Erythroblast (primary cell): ENCODE data around the gene PDE8B.

Experiments used
- DNase-seq, 2 experiments: peaks; one replicate each; lab custom pipeline; 2025; lab: John Stamatoyannopoulos, UW
- GATA1 ChIP-seq: IDR thresholded peaks from 2 replicates; pipeline ENCODE4 v1.6.1; 2011; ENCODE audit warnings: low read depth, mild to moderate bottlenecking, control low read depth, low read length, moderate library complexity
- POLR2A ChIP-seq: IDR thresholded peaks from 2 replicates; pipeline ENCODE4 v1.6.1; 2011; ENCODE audit warnings: mild to moderate bottlenecking, low read length

PDE8B gene

DNA sequence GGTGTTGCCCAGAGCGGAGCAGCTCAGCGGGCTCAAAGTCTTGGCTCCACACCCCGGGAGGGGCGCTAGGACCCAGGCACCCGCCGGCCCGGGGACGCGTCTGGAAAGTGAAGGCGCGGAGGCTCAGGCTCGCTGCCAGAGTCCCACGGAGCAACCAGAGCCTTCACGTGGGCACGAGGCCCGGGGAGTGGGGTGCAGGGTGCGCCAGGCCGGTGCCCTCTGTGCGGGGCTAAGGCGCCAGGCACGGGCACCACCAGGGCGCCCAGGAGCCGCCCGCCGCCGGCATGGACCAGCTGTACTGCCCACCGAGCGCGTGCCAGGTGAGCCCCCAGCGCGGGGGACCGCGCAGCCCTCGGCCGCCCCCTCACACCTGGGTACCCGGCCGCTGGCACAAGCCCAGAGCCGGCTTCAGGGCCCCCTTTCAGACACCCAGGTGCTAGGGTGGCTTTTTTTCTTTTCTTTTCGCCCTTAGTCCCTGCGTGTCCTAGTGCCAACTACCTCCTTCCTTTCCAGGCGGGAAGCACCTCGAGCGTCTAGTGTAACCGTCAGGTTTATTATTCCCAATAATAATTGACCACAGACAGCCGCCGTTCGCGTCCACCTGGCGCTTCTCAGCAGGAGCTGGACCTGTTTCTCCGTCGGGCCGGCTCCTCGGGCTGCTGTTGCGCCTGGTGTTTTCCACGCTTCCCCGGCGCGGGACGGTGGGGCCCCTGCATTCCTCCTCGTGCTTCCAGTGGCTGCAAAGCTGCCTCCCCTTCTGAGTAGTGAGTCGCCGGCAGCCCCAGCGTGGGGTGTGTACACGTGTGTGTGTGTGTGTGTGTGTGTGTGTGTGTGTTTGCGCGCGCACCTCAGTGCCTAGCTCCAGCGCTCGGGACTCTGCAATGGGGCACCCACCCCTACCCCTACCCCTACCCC lies 30.1 kb upstream of the PDE8B start:
- TF ChIP-seq POLR2A (no peak), GATA1 (no peak)
- DNase-seq: no peak

DNA sequence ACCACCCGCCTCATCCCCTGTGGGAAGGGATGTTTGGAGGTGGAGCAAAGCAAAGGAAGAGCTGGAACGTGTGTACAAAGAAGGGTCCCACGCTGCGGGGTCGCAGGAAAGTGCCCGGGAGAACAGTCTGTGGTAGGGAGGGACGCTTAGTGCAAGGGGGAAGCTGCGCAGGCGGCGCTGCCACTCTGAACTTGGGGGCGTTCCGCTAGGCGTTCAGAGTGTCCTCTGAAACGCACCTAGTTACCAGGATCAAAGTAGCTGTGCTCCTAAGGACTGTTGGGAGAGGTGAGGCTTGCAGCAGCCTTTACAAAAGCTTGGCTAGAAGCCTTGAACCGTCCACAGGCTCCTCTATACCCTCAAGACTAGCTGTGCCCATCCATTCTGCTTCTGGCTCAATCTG lies 29.3 kb upstream of the PDE8B start:
- no peak for TF ChIP-seq GATA1
- TF ChIP-seq POLR2A: no peak
- DNase-seq: no peak

DNA sequence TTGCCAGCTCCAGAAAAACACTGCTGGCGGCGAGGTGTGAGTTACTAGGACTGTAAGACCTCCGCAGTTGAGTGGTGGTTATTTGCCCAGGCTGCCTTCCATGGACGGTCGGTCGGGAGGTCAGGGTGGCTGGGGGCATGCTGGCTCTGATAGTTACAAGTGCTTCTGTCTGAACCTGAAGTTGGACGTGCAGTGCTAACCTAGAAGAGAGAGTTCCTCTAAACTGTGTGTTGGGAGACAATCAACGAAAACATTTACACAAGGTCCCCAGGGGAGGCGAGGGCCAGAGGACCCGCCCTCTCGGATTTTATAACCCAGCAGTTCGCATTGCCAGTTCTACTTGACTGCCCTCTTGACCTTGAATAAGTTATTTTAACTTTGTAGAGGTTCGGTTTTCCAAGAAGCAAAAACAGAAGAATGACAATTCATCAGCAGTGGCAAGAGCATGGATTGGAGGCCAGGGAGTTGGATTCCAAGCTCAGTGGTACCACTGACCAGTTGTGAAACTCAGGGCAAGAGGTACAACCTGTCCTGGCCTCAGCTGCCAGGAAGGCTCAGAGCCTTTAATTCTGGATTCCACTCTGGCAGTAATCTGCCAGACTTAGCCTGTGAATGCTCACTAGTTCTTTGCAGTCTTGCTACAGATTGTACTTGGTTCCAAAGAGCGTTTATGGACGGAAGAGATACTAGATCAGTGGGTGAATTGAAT lies 28.7 kb upstream of the PDE8B start:
- TF ChIP-seq POLR2A (no peak), GATA1 (no peak)
- DNase-seq: no peak

GRCh38 chr5:77182367-77182766 lies 28.1 kb upstream of the PDE8B start:
- DNase-seq: no peak
- no peak for TF ChIP-seq POLR2A
- no peak for TF ChIP-seq GATA1

DNA sequence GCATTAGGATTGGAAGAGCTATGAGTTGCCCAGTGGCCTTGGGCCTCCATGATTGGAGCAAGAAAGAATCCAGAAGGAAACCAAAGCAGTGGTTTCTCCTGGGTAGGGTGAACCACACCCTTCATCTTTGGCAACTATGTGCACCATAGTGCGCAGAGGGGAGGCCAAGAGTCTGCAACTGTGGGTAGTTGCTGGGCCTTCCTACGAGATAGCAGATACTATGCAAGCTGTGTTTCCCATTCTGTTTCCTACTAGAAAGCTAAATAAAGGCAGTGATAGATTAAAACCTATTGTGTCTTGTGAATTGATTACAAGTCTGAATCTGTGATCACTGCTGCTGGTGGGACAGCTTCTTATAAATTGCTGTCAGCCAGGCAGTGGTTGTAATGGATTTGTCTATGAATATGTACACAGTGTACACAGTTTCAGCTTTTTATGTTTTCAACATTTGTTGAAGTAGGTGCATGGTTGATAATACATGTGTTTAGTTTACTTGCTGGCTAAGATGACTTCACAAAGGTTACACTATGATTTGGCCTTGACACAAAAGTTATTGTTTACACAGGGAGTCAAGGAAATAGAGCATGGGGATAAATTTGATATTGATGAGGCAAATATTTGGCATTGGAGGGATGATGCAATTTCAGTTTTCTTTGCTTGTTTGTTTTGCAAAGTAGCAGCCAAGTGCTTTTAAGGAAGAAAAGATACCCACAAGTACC lies 23.7 kb upstream of the PDE8B start:
- TF ChIP-seq POLR2A (no peak), GATA1 (no peak)
- DNase-seq: no peak

GRCh38 chr5:77189421-77189820 lies 21.1 kb upstream of the PDE8B start:
- no peak for DNase-seq

DNA sequence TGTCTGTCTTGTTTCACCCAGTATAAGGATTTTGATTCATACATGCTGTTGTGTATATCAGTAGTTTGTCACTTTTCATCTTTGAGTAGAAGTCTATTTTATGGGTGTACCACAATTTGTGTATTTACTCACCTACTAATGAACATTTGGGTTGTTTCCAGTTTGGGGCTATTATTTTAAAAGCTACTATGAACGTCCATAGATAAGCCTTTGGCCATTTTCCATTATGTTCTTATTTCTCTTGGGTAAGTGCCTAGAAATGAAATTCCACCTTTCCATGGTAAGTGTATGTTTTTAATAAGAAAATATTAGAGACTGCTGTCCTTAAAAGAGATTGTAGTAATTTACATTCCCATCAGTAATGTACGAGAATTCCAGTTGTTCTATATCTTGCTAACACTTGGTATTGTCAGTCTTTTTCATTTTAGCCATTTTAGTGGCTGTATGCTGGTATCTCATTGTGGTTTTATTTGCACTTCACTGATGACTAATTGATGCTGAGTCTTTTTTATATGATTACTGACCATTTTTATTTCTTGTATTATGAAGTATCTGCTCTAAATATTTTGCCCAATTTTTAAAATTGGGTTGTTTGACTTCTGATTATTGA lies 17.9 kb upstream of the PDE8B start:
- no peak for TF ChIP-seq POLR2A
- TF ChIP-seq GATA1: no peak
- no peak for DNase-seq

More at GRCh38 chr5:77189421-77189820, 21.1 kb upstream of the PDE8B start:
- no peak for TF ChIP-seq POLR2A
- no peak for TF ChIP-seq GATA1

DNA sequence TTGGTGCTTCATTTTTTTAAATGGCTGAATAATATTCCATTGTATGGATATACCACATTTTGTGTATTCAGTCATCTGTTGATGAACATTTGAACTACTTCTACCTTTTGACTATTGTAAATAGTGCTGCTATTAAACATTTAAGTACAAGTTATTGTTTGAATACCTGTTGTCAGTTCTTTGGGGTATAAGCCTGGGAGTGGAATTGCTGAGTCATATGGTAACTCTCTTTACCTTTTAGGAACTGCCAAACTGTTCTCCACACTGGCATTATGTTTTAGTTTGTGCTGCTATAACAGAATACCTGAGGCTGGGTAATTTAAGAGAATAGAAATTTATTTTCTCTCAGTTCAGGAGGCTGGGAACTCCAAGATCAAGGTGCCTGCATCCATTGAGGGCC lies 15.7 kb upstream of the PDE8B start:
- no peak for TF ChIP-seq GATA1
- no peak for TF ChIP-seq POLR2A
- DNase-seq: no peak

DNA sequence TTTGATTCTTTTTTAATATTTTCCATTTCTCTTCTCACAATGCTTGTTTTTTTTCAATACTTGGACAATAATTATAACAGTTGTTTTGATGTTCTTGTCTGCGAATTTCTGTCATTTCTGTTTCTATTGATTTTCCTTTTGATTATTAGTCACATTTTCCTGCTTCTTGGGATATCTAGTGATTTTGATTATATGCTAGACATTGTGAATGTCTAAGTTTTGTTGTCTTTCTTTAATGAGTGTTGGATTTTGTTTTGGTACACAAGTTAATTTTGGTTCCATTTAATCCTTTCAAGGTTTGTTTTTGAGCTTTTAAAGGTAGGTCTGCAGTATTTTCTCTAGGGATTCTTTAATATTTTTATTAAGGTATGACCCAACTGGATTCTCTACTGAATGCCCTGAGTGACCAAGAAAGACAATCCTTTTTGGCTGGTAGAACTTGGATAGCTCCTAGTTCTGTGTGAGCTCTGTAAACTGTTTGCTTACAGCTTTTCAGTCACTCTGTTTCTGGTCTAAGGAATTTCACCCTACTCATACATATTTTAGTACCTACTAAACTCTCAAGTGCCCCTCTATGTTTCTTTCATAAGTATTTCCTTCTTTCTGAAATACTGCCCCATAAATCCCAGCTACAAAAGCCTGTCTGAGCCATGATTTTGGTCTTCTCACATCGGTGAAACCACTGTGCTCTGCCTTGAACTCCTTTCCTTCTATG lies 12.5 kb upstream of the PDE8B start:
- DNase-seq: no peak
- TF ChIP-seq GATA1: no peak
- no peak for TF ChIP-seq POLR2A

DNA sequence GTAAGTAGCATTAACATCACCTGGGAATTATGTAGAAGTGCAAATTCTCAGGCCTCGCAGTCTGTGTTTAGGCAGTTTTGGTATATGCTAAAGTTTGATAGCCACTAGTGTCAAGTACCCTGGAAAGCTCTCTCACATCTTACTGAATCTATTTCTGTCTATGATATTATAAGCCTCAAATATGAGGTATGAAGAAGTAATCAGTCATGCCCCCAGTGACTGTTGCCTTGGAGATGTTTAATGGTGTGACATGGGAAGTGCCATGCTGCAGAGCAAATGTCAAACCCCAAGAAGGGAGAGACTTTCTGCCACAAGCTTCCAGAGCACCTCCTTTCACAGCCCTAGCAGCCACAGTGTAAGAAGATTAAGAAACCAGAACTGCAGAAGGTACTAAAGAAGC lies 9.8 kb upstream of the PDE8B start:
- TF ChIP-seq GATA1 (no peak), POLR2A (no peak)

GRCh38 chr5:77202145-77202544 lies 8.3 kb upstream of the PDE8B start:
- DNase-seq: no peak
- TF ChIP-seq GATA1 (no peak), POLR2A (no peak)

More for the DNA sequence above, 9.8 kb upstream of the PDE8B start:
- DNase-seq: no peak

DNA sequence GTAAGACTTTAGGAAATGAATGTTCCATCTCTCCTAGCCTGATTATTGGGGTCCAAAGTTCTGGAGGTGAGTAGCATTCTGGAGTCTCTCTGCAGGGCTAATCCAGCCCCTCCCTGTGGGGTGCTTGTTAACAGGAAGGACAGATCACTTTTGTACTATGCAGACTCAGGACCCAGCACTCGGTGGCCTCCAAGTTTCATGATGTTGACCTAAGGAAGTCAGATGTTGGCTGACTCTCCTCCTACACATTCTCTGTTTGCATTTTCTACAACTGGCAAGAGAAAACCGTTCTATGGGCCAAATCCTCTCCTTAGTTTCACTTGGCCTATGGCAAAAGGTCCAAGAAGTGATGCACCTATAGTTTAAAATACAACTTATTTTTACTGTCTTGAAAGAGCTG lies 5.5 kb upstream of the PDE8B start:
- no peak for TF ChIP-seq GATA1
- TF ChIP-seq POLR2A: no peak
- no peak for DNase-seq
